Urothelium cell line (cell line): ENCODE data around the gene BTBD17.

ENCODE experiments used
- DNase-seq: peaks from one replicate; pipeline ENCODE4 v3.0.0; 2011; ENCODE audit warnings: low spot score, mixed read lengths
- FAIRE-seq: peaks from 2 replicates; lab custom pipeline; 2011; peaks lifted over from hg19 to GRCh38; lab: Jason Lieb, UNC

The BTBD17 gene

DNA sequence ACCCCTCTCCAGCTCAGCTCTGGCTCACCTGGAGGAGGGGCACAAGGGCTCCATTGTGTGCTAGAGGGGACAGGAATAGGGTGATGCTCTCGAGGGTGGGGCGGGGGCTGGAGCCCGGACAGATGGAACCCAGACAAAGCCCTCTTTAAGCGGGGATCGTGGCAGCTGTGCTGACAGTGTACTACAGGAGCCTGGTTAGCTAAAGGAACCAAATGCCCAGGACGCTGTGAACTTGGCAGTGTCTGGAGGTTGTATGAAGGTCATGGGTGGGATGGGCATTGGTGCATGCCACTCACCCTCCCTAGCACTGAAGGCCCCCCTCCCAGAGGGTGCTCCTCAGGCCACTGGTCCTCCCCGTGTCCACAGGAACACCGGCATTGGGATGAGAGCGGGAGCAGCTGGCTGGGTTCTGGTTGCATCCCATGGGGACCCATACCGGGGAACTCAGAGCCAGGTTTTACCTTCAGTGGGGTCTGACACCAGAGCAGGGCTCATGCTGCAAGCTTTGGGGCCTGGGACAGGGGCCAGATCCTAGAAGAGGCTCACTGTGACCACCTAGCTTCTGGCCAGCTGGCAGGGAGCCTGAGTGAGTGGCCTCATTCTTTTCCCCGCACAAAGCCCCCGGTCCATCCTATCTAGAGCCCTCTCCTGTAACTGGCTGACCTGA is 23.7 kb downstream of the BTBD17 start:
- DNase-seq (no peak), FAIRE-seq (no peak)

DNA sequence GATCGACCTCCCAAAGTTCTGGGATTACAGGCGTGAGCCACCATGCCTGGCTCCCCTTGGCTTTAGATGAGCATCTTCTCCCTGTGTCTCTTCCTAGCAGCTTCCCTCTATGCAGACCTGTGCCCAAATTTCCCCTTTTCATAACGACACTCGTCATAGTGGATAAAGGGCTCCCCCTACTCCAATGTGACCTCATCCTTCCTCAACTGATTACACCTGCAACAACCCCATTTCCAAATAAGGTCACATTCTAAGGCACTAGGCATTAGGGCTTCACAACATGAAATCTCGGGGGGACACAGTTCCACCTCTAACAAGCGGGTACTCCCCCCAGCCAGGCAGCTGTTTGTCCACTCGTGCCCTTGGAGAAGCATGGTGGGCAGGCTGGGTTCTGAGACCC is 25.4 kb downstream of the BTBD17 start:
- DNase-seq (no peak), FAIRE-seq (no peak)

DNA sequence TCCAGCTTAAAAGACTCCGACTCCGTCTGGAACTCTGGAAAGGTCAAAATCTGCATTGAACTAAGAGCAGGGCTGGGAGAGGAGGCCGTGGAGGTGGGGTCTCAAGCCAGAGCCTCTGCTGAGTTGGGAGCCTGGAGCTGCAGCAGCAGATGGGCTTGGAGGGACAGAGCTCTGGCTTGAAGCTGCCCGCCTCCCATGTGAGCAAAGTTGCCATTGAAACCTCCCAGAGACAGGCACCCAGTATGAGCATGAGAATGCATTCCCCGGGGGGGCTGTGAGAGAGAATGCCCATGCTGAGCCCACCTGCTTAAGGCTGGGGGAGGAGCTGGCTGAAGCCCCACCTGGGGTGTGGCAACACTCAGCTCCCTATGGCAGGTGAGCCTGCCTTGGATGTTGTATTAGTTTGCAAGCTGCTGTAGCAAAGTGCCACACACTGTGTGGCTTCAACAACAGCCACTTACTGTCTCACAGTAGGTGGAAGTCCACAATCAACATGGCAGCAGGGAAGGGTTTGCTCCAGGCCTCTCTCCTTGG is 26.1 kb downstream of the BTBD17 start:
- FAIRE-seq (no peak), DNase-seq (no peak)

DNA sequence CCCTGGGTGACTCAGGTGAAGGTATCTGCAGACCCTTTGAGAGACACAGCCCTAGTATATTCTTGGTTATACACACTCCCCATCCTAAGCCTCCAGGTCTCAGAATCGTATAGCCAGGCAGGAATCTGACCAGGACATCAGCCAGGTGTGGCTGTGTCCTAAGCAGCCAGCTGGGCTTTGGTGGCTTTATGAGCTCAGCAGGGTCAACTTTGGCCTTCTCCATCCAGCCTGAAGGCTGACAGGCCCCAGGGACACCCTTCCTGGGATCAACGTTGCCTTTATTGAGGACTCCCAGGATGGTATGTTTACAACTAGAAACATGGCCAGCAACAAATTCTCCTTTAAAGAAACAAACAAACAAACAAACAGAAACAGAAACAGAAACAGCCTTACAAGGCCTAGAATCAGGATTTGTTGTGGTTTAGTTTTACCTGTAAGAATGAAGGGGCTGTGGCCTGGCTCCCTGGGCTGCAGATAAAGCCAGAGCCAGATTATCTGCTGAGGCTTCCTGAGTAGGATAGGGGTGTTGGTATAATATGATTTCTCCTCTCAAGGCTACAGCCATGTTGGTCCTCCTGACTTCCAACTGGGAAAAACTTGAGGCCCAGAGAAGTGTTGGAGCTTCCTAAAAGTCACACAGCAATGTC is 27.2 kb downstream of the BTBD17 start:
- FAIRE-seq: no peak

DNA sequence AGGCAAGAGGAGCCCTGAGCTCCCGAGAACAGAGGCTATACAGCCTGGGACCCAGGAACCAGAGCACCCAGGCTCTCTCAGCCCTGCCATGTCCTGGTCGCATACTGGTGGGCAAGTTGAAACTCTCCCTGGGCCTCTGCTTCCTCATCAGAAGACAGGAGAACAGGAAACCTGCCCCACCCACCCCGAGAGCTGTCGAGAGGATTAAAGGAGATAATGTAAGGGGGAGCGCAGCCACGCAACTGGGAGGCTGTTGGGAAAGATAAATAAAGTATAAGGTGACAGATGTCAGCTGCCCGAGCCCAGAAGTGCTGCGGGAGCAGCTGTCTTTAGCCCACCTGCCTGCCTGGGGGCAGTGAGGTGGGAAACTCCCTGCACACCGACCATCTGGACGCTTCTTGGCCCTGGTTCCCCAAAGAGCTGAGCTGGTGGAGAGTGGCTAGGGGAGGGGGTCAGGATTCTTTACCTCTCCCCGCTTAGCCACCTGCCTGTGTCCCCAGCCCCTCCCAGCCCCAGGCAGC is 28.8 kb downstream of the BTBD17 start:
- DNase-seq (no peak), FAIRE-seq (no peak)

More for the DNA sequence above, 27.2 kb downstream of the BTBD17 start:
- no peak for DNase-seq

DNA sequence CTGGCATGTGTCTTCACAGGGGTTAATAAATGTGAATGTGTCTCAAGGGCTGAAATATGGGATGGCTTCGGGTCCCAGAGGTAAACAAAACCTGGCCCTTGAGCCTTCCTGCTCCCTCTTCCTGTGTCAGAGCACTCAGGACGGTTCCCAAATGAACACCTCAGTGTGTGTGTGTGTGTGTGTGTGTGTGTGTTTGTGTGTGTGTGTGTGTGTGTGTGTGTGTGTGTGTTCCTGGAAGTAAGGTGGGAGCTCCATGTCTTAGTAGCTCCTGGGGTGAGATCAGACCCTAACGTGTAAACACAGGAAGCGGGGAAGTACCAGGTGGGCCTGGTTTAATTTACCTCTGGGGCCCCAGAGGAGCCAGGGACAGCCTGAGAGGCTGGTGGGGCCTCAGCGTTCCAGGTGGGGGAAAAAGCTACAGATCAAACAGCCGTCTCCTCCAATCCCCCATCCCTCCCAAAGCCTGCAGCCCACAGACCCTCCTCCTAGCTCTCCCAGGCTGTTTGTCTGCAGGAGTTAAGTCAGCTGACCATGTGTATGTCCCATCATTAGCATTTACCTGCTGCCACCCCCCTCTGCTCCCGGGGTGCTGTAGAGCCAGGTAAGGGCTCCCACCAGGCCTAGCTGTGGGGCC is 29.5 kb downstream of the BTBD17 start:
- no peak for DNase-seq

DNA sequence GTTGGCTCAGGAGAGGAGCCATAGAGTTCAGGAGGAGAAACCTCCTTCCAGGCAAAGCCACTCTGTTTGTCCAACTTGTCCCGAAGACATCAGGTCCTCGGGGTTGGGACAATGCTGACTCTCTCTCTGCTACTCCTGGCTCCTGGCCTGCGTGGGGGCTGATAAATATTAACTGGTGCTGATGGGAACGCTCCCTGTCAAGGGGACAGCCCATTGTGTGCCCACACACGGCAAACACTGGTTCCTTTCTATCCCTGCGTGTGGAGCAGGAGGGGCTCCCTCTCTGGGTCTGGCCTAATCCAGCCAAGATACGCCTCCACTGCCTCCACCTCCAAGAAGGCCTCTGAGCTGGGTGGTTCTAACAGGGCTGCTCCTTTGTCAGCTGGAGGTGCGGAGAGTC is 31.2 kb downstream of the BTBD17 start:
- DNase-seq (no peak), FAIRE-seq (no peak)

More for the DNA sequence above, 29.5 kb downstream of the BTBD17 start:
- FAIRE-seq: no peak

DNA sequence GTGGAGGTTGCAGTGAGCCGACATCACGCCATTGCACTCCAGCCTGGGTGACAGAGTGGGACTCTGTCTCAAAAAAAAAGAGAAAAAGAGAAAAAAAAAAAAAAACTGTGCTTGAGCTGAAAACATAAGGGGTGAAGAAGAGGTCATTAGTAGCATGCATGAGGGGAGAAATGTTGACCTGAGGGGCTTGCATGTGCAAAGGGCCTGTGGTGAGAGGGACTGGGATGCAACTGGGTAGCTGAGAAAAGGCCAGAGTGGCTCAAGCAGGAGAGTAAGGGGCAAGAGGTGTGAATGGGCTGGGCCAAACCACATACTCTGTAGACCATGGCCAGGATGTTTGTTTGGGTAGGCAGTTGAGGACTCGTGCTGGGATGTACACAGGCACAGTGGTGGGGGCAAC is 32.3 kb downstream of the BTBD17 start:
- FAIRE-seq (no peak), DNase-seq (no peak)

DNA sequence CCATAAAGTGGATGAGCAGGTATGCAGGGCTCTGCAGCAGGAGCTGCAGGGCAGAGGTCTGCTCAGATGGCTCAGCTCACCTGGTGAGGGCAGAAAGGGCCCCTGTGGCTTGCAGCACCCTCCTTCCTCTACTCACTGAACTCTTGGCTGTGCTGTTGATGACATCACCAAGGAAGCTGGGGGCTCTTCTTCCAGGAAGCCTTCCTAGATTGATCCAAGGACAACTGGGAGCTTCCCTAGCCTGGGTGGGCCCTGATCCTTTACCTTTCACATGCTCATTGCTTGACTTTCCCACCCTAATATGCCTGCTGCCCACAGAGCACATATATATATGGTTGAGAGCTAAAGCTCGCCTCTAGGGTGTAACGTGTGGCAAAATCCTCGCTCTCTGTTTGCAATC is 33.2 kb downstream of the BTBD17 start:
- no peak for FAIRE-seq

DNA sequence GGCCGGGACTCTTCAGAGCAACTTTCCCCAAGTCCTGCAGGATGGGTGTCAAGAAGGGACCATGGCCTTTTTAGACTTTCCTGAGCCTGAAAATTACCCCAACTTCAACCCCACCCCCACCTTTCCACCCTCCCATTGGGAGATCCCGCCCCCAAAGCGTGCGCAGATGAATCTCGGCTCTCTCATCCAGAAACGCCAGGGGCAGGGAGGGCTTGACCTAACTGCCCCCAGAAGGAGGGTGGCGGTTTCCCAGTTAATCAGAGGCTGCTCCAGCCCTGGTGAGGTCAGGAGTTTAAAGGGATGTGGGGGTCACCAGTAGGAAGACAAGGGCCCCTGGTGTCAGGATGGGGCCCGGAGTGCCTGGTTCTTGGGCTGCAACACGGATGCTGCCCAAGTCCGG is 35.2 kb downstream of the BTBD17 start:
- DNase-seq: no peak
- no peak for FAIRE-seq

More for the DNA sequence above, 33.2 kb downstream of the BTBD17 start:
- DNase-seq: no peak

DNA sequence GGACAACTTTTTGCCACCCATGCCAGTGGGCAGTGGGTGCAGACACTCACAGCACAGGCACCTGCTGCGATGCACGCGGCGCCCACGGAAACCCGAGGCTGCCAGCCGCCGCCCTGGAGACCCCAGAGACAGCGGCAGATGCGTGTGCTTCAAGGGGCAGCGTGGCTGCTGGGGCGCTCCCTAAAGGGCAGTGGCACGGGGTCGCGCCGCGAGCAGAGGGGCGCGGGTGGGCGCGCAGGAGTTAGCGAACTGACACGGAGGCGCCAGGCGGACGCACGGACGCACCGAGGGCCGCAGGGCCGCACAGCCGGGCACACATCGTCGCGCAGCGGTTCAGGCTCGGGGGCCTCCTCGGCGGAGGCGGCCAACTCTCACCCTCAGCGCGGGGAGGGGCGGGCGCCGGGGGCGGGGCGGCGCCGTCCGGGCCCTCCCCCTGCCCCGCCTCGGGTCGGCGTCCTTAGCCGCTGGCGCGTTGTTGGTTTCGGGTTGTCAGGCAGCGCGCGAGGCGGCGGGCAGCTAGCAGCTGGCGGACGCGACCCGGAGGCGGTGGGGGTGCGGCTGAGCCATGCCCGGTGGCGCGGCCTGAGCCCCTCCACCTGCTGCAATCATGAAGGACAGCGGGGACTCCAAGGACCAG is 35.8 kb downstream of the BTBD17 start, which contains the start of gene KIF19:
TSS of gene KIF19 (plus strand) at position 484 of the 637 bp plus-strand sequence. CDS start at position 608, 124 bp downstream.
- peak; percentile 90 for FAIRE-seq
- DNase-seq: peak; percentile 88

DNA sequence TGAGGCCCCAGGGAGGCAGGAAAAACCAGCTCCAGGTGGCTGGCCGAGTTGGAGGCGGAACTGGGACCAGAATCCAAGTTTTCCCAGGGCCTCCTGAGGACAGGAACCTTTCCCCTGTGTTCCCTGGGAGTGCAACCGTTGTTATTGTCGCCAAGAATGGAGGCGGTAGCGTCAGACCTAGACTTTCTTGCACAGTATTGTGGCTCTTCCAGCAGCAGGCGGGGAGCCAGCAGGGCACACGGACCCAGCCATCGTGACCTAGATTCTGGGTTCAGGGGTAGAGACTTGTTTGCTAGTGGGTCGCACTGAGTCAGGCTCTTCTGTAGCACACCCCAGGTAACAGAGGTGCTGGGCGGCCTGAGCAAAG is 36.3 kb downstream of the BTBD17 start:
- FAIRE-seq: no peak
- DNase-seq: no peak

DNA sequence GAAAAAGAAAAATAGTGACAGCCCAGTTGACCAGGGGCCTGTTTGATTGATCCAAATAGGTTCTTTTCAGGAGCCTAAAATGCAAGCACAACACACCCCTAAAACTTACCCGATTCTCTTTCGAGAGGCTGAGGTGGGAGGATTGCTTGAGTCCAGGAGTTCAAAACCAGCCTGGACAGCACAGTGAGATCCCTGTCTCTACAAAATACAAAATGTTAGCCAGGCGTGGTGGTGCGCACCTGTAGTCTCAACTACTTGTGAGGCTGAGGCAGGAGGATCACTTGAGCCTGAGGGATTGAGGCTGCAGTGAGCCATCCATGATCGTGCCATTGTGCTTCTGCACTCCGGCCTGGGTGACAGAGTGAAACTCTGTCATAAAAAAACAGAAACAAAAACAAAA is 37.1 kb downstream of the BTBD17 start:
- FAIRE-seq: no peak
- no peak for DNase-seq

DNA sequence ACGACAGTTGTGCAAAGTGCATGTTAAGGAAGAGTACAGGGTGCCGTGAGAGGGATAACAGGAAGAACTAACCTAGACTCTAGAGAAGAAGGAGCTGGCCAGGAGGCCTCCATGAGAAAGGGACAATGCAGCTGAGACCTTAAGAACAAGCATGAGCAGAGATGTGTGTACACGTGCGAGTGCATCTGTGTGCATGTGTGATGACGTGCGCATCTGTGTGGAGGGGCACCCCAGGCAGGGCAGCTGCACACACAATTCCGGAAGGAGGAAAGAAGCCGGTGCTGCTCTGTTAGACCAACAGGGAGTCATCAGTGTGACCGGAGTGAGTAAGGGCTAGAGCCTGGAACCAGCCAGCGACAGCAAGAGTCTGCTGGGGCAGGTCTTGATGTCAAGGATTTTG is 43.3 kb downstream of the BTBD17 start:
- FAIRE-seq: no peak
- DNase-seq: no peak

DNA sequence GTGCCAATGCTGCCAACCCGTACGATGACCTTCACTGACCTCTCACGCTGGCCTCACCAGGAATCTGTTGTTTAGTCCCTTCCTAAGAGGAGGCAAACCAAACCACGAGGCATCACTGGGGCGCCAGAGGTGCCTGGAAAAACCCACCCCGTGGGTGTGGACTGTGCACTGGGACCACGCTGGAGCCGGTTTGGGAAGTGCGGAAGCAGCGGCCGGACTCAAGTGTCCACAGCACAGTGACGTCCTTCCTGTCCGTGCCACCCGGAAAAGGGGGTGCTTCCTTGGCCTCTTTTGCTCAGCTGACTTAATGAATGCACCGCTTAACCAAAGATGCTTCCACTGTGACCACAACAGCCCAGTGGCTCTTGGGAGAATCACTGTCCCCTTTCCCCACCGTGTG is 44.6 kb downstream of the BTBD17 start:
- no peak for FAIRE-seq

DNA sequence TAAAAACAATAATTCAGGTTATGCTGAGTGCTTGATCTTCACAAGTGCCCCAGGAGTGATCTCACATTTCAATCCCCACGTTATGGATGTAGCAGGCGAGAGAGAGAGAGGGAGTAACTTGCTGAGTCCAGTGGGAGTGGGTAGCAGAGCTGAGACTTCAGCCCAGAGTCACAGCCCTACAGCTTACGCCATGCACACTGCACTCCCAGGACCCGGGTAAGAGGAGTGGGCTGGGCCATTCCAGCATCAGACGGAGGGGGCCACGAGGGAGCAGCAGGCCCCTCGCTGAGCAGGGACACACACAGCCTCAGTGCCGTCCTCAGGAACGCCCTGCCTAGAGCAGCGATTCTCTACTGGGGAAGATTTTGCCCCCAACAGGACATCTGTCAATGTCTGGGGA is 45.4 kb downstream of the BTBD17 start:
- DNase-seq: no peak

More for the DNA sequence above, 44.6 kb downstream of the BTBD17 start:
- no peak for DNase-seq

DNA sequence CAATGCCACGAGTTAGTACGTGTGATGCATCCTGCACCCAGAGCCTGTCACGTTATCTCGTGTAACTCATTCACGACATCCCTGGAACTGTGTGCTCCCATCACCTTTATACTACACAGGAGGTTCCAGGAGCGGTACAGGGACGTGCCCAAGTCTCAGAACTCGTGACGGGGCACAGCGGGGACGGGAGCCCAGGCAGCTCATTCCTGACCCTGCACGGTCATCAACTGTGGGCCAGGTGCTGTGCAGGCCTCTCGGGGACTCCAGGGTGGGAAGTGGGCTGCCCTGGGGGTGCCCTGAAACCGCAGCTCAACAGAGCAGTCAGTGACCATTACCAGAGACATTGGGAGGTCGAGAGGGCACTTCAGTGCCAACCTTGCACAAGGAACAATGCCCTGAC is 46.8 kb downstream of the BTBD17 start:
- no peak for FAIRE-seq
- no peak for DNase-seq

More for the DNA sequence above, 45.4 kb downstream of the BTBD17 start:
- no peak for FAIRE-seq

DNA sequence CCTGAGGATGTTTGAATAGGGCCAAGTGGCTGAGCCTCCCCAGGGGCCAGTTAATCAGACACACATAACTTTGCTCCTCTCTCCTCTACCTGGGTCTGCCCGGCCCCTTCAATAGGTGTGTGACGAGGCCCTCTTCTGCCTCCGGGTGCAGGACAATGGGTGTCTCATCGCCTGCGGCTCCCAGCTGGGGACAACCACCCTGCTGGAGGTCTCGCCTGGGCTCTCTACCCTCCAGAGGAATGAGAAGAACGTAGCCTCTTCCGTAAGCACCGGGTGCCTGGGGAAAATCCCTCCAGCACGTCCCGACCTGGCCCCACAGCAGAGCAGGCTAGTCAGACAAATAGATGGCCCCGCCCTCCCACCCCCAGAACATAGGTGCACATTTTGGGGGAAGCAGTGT is 51.8 kb downstream of the BTBD17 start:
- FAIRE-seq (no peak), DNase-seq (no peak)

DNA sequence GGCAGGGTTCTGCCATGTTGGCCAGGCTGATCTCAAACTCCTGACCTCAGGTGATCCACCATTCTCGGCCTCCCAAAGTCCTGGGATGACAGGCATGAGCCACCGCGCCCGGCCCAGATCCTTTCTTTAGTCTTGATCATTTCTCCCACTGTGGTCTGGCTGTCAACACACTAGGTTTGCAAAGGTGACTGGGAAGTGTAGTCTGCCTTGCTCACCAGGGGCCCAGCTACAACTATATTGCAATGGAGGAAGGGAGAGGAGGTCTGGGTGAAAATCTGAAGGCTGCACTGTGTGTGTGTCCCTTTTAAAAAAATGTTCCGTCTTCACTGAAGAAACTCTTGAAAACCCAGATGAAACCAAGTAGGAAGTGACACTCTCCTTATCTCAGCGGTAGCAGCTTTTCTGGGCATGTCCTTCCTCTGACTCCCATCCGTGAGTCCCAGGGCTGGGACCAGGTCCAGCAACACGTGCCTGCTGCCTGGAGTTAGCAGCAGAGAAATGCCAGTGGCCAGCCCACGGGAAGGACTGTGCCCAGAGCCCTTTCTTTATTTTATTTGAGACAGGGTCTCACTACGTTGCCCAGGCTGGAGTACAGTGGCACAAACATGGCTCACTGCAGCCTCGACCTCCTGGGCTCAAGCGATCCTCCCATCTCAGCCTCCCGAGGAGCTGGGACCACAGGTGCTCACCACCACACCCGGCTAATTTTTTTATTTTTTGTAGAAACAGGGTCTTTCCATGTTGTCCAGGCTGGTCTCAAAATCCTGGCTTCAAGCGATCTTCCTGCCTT is 53.5 kb downstream of the BTBD17 start:
- DNase-seq (no peak), FAIRE-seq (peak; percentile 77)
